GM12873 (cell line): ENCODE measurements around the gene ABLIM2.

ENCODE experiments used
- CTCF ChIP-seq: IDR thresholded peaks from 2 replicates; pipeline ENCODE4 v1.5.1; 2012; ENCODE audit warnings: low read depth, mild to moderate bottlenecking, moderate library complexity, low read length, control low read depth; ENCODE audit not compliant: insufficient read depth; ENCODE audit errors: missing control alignments

Gene ABLIM2

GRCh38 chr4:8114456-8115202 lies 44.0 kb downstream of the ABLIM2 start:
- no peak for TF ChIP-seq CTCF

GRCh38 chr4:8113611-8114377 lies 44.8 kb downstream of the ABLIM2 start:
- no peak for TF ChIP-seq CTCF

- TF ChIP-seq CTCF, result no peak
These were observed 45.9 kb downstream of the ABLIM2 start for GRCh38 chr4:8112672-8113071.

- no peak for TF ChIP-seq CTCF
These were observed 46.5 kb downstream of the ABLIM2 start for GRCh38 chr4:8112036-8112576.

GRCh38 chr4:8110071-8110986 lies 48.3 kb downstream of the ABLIM2 start:
- TF ChIP-seq CTCF, result no peak

GRCh38 chr4:8109406-8110065 lies 49.1 kb downstream of the ABLIM2 start:
- no peak for TF ChIP-seq CTCF

- no peak for TF ChIP-seq CTCF
These were observed 49.6 kb downstream of the ABLIM2 start for GRCh38 chr4:8108991-8109390.
